Stimulated activated naive CD8-positive, alpha-beta T cell treated with anti-CD3 and anti-CD28 coated beads, Interleukin-15, amount 100 ng/mL, for 72 hours (primary cell): ENCODE measurements around the gene ASB4.

Experiments used
- ATAC-seq: fragments of 150-1000 bp; cut with Tn5 transposase; 2 replicates; pipeline ENCODE4 v1.10.0; 2021; ENCODE audit warnings: mild to moderate bottlenecking, moderate library complexity
- DNase-seq, 2 donors: peaks; one replicate each; pipeline ENCODE4 v3.0.0; 2021 to 2022
- H3K27ac Mint-ChIP-seq, 2 donors: one replicate each; pipeline ENCODE4 v1.8.0; 2022; ENCODE audit warnings: mild to moderate bottlenecking in 2 of 2, mixed read lengths in 2 of 2, moderate library complexity in 2 of 2
- H3K27me3 Mint-ChIP-seq: one replicate; pipeline ENCODE4 v1.8.0; 2022; ENCODE audit warnings: mixed read lengths
- H3K4me1 Mint-ChIP-seq: one replicate; pipeline ENCODE4 v1.8.0; 2022; ENCODE audit warnings: mild to moderate bottlenecking, mixed read lengths
- H3K4me3 Mint-ChIP-seq, 2 donors: one replicate each; pipeline ENCODE4 v1.8.0; 2022; ENCODE audit warnings: mild to moderate bottlenecking in 2 of 2, mixed read lengths in 2 of 2, moderate library complexity in 1 of 2
- H3K9me3 Mint-ChIP-seq, 2 donors: one replicate each; pipeline ENCODE4 v1.8.0; 2022; ENCODE audit warnings: mixed read lengths in 2 of 2

The ASB4 gene

GRCh38 chr7:95531605-95532219 lies 46.0 kb downstream of the ASB4 start:
- H3K27me3 Mint-ChIP-seq, result peaks cover 21% of the 10 kb centered on the region
- no peak for ATAC-seq
- no peak overlapping the region for H3K4me3 Mint-ChIP-seq
- H3K4me1 Mint-ChIP-seq, result no peaks in the 10 kb centered on the region
- no peaks in the 10 kb centered on the region for H3K9me3 Mint-ChIP-seq
- no peak overlapping the region for H3K27ac Mint-ChIP-seq
- no peak for DNase-seq

- ATAC-seq, result no peak
- Mint-ChIP-seq H3K4me3 (no peak overlapping the region), H3K9me3 (no peaks in the 10 kb centered on the region), H3K27ac (no peak overlapping the region), H3K27me3 (peaks cover 14% of the 10 kb centered on the region), H3K4me1 (no peaks in the 10 kb centered on the region)
- no peak for DNase-seq
Measured at GRCh38 chr7:95534796-95535195, 49.1 kb downstream of the ASB4 start.

GRCh38 chr7:95535662-95536061 lies 49.9 kb downstream of the ASB4 start:
- no peaks in the 10 kb centered on the region for H3K9me3 Mint-ChIP-seq
- DNase-seq (no peak), ATAC-seq (no peak)
- H3K27ac Mint-ChIP-seq, result no peak overlapping the region
- H3K27me3 Mint-ChIP-seq, result peaks cover 21% of the 10 kb centered on the region
- no peaks in the 10 kb centered on the region for H3K4me1 Mint-ChIP-seq
- no peak overlapping the region for H3K4me3 Mint-ChIP-seq

GRCh38 chr7:95536656-95537311 lies 51.0 kb downstream of the ASB4 start:
- H3K4me1 Mint-ChIP-seq, result no peaks in the 10 kb centered on the region
- no peaks in the 10 kb centered on the region for H3K9me3 Mint-ChIP-seq
- no peak for ATAC-seq
- no peak overlapping the region for H3K27ac Mint-ChIP-seq
- no peak overlapping the region for H3K4me3 Mint-ChIP-seq
- H3K27me3 Mint-ChIP-seq, result peaks cover 22% of the 10 kb centered on the region
- DNase-seq, result no peak

GRCh38 chr7:95537468-95537867 lies 51.7 kb downstream of the ASB4 start:
- Mint-ChIP-seq H3K9me3 (no peaks in the 10 kb centered on the region), H3K4me1 (no peaks in the 10 kb centered on the region), H3K4me3 (no peak overlapping the region), H3K27ac (no peak overlapping the region), H3K27me3 (peaks cover 22% of the 10 kb centered on the region)
- ATAC-seq (no peak), DNase-seq (no peak)

- no peak for DNase-seq
- Mint-ChIP-seq H3K27ac (no peak overlapping the region), H3K27me3 (peaks cover 19% of the 10 kb centered on the region), H3K9me3 (no peaks in the 10 kb centered on the region), H3K4me1 (no peaks in the 10 kb centered on the region), H3K4me3 (no peak overlapping the region)
- no peak for ATAC-seq
Measured at GRCh38 chr7:95539426-95539825, 53.7 kb downstream of the ASB4 start.

GRCh38 chr7:95540366-95540765 lies 54.6 kb downstream of the ASB4 start:
- Mint-ChIP-seq H3K4me3 (no peak overlapping the region), H3K27me3 (peaks cover 10% of the 10 kb centered on the region), H3K27ac (peak overlapping the region in 1 of 2 donors; percentile 24), H3K4me1 (no peaks in the 10 kb centered on the region), H3K9me3 (no peaks in the 10 kb centered on the region)
- ATAC-seq (no peak), DNase-seq (no peak)

GRCh38 chr7:95543312-95543711 lies 57.6 kb downstream of the ASB4 start:
- Mint-ChIP-seq H3K4me3 (no peak overlapping the region), H3K27me3 (peaks cover 8% of the 10 kb centered on the region), H3K9me3 (no peaks in the 10 kb centered on the region), H3K27ac (no peak overlapping the region), H3K4me1 (no peaks in the 10 kb centered on the region)
- DNase-seq (no peak), ATAC-seq (no peak)

GRCh38 chr7:95544171-95544570 lies 58.4 kb downstream of the ASB4 start:
- DNase-seq (no peak), ATAC-seq (no peak)
- Mint-ChIP-seq H3K4me1 (no peaks in the 10 kb centered on the region), H3K27me3 (peaks cover 8% of the 10 kb centered on the region), H3K27ac (no peak overlapping the region), H3K9me3 (no peaks in the 10 kb centered on the region), H3K4me3 (no peak overlapping the region)

GRCh38 chr7:95545007-95545615 lies 59.4 kb downstream of the ASB4 start:
- Mint-ChIP-seq H3K9me3 (no peaks in the 10 kb centered on the region), H3K27ac (no peak overlapping the region), H3K4me3 (no peak overlapping the region), H3K27me3 (peaks cover 7% of the 10 kb centered on the region), H3K4me1 (no peaks in the 10 kb centered on the region)
- no peak for ATAC-seq
- no peak for DNase-seq

GRCh38 chr7:95545673-95546072 lies 59.9 kb downstream of the ASB4 start:
- Mint-ChIP-seq H3K4me3 (no peak overlapping the region), H3K4me1 (no peaks in the 10 kb centered on the region), H3K27ac (no peak overlapping the region), H3K9me3 (no peaks in the 10 kb centered on the region), H3K27me3 (peaks cover 1% of the 10 kb centered on the region)
- DNase-seq (no peak), ATAC-seq (no peak)

- ATAC-seq (no peak), DNase-seq (no peak)
- no peaks in the 10 kb centered on the region for H3K27me3 Mint-ChIP-seq
- H3K9me3 Mint-ChIP-seq, result no peaks in the 10 kb centered on the region
- no peaks in the 10 kb centered on the region for H3K4me1 Mint-ChIP-seq
- no peak overlapping the region for H3K27ac Mint-ChIP-seq
- H3K4me3 Mint-ChIP-seq, result no peak overlapping the region
Measured at GRCh38 chr7:95546647-95547046, 60.9 kb downstream of the ASB4 start.

GRCh38 chr7:95547361-95548348 lies 61.9 kb downstream of the ASB4 start:
- H3K27me3 Mint-ChIP-seq, result no peaks in the 10 kb centered on the region
- H3K27ac Mint-ChIP-seq, result no peak overlapping the region
- ATAC-seq, result no peak
- DNase-seq, result no peak
- H3K4me1 Mint-ChIP-seq, result no peaks in the 10 kb centered on the region
- H3K4me3 Mint-ChIP-seq, result no peak overlapping the region
- no peaks in the 10 kb centered on the region for H3K9me3 Mint-ChIP-seq

GRCh38 chr7:95549818-95550529 lies 64.2 kb downstream of the ASB4 start:
- ATAC-seq, result no peak
- no peak for DNase-seq
- H3K9me3 Mint-ChIP-seq, result no peaks in the 10 kb centered on the region
- no peaks in the 10 kb centered on the region for H3K4me1 Mint-ChIP-seq
- H3K27me3 Mint-ChIP-seq, result no peaks in the 10 kb centered on the region
- H3K4me3 Mint-ChIP-seq, result no peak overlapping the region
- H3K27ac Mint-ChIP-seq, result no peak overlapping the region

- no peak overlapping the region for H3K4me3 Mint-ChIP-seq
- no peak overlapping the region for H3K27ac Mint-ChIP-seq
- H3K9me3 Mint-ChIP-seq, result no peaks in the 10 kb centered on the region
- ATAC-seq, result no peak
- DNase-seq, result no peak
- no peaks in the 10 kb centered on the region for H3K4me1 Mint-ChIP-seq
- no peaks in the 10 kb centered on the region for H3K27me3 Mint-ChIP-seq
Measured at GRCh38 chr7:95550546-95550945, 64.8 kb downstream of the ASB4 start.
